MCF 10A (cell line): ENCODE data around the gene LRRC49. TPM values are rescaled to one million over a fixed set of nuclear protein-coding genes. Genes with fewer than 3 reads are reported as not detected.

Experiments used
- BruUV-seq: library from RNA; stranded (reverse); fragments of 400-500 nt; replicated peaks from 2 replicates; lab custom pipeline; 2021; lab: Mats Ljungman, UMichigan
- CTCF ChIA-PET: fragments of 300-600 bp; sonication (Branson Sonifier 250); formaldehyde crosslinking; extraction: SDS; loops from one replicate; lab custom pipeline; 2021; ENCODE audit warnings: antibody characterized with exemption, inconsistent platforms; lab: Yijun Ruan, JAX
- POLR2A ChIA-PET: fragments of 300-600, 350-650 bp; sonication (Branson Sonifier 250); formaldehyde crosslinking; extraction: SDS; loops from one replicate; lab custom pipeline; 2020; ENCODE audit warnings: antibody characterized with exemption, inconsistent platforms; lab: Yijun Ruan, JAX
- DNase-seq: peaks from one replicate; pipeline ENCODE4 v3.0.0-alpha.2; 2018; ENCODE audit not compliant: unreplicated experiment
- H3K27ac Mint-ChIP-seq: one replicate; pipeline ENCODE4 v1.8.0; 2022; ENCODE audit warnings: mild to moderate bottlenecking, low read depth, mixed read lengths; ENCODE audit not compliant: unreplicated experiment
- H3K27me3 Mint-ChIP-seq: one replicate; pipeline ENCODE4 v1.8.0; 2022; ENCODE audit warnings: mixed read lengths; ENCODE audit not compliant: insufficient read depth, unreplicated experiment
- H3K36me3 Mint-ChIP-seq: one replicate; pipeline ENCODE4 v1.8.0; 2022; ENCODE audit warnings: mild to moderate bottlenecking, moderate library complexity, mixed read lengths; ENCODE audit not compliant: insufficient read depth, unreplicated experiment
- H3K4me1 Mint-ChIP-seq: one replicate; pipeline ENCODE4 v1.8.0; 2022; ENCODE audit warnings: mixed read lengths; ENCODE audit not compliant: insufficient read depth, unreplicated experiment
- H3K4me3 Mint-ChIP-seq: one replicate; pipeline ENCODE4 v1.8.0; 2022; ENCODE audit warnings: mild to moderate bottlenecking, moderate library complexity, mixed read lengths; ENCODE audit not compliant: unreplicated experiment
- H3K9me3 Mint-ChIP-seq: one replicate; pipeline ENCODE4 v1.8.0; 2022; ENCODE audit warnings: mixed read lengths; ENCODE audit not compliant: unreplicated experiment
- intact Hi-C: fragments of 100-400 bp; cut with micrococcal nuclease; formaldehyde crosslinking; loops from 2 replicates; pipeline ENCODE4 v1.14.1; 2022
- total RNA-seq: library from RNA; stranded (reverse); gene quantifications from 2 replicates; pipeline ENCODE4 v1.2.3, GENCODE V29; 2022
- TF ChIP-seq, protein P1 (sequence below): fragments of 200-600 bp; IDR thresholded peaks from one replicate; pipeline ENCODE4 v1.8.0; 2022; ENCODE audit warnings: antibody characterized with exemption, mild to moderate bottlenecking; ENCODE audit not compliant: unreplicated experiment

Gene LRRC49
- total RNA-seq, 1 experiment from 2014 or later, result 8.4 TPM

- H3K27me3 Mint-ChIP-seq, result no peaks in the 10 kb centered on the region
- no peak overlapping the region for H3K4me3 Mint-ChIP-seq
- BruUV-seq, result no TSS peak
- no peaks in the 10 kb centered on the region for H3K9me3 Mint-ChIP-seq
- ChIA-PET POLR2A (no interaction called here), CTCF (interaction anchor here (0.9 kb wide), 1 partner anchor 59 kb away, joined by 4 read pairs; no protein-coding TSS in a partner anchor)
- no peak overlapping the region for H3K27ac Mint-ChIP-seq
- H3K36me3 Mint-ChIP-seq, result no peaks in the 10 kb centered on the region
- TF ChIP-seq, protein P1, sequence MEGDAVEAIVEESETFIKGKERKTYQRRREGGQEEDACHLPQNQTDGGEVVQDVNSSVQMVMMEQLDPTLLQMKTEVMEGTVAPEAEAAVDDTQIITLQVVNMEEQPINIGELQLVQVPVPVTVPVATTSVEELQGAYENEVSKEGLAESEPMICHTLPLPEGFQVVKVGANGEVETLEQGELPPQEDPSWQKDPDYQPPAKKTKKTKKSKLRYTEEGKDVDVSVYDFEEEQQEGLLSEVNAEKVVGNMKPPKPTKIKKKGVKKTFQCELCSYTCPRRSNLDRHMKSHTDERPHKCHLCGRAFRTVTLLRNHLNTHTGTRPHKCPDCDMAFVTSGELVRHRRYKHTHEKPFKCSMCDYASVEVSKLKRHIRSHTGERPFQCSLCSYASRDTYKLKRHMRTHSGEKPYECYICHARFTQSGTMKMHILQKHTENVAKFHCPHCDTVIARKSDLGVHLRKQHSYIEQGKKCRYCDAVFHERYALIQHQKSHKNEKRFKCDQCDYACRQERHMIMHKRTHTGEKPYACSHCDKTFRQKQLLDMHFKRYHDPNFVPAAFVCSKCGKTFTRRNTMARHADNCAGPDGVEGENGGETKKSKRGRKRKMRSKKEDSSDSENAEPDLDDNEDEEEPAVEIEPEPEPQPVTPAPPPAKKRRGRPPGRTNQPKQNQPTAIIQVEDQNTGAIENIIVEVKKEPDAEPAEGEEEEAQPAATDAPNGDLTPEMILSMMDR, result no peak
- no peak for DNase-seq
- intact Hi-C loops, result loop anchor here (5.0 to 10.0 kb wide), 2 partner anchors 122 to 199 kb away; no protein-coding TSS in a partner anchor
- H3K4me1 Mint-ChIP-seq, result peaks cover 7% of the 10 kb centered on the region
Observed at GRCh38 chr15:70876683-70877082, 15.9 kb upstream of the LRRC49 start.

DNA sequence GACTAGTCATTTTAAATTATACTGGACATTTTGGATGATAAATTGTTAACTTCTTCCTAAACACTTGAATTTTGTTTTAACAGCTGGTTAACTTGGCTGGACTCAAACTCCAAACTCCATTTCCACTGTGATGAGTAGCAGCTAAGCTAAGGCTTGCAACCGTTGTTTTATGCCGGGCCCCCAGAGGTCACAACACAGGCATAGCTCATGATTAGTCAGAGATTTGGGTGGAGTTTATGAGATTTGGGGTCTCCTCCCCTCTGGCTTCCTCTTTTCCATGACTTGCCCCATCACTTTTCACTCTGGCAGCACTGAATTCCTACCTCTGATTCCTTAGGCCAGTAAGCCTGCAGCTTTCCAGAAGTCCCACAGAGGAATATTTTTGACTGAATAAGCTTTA lies 13.2 kb upstream of the LRRC49 start:
- ChIA-PET POLR2A (interaction anchor here (1.4 kb wide), 1 partner anchor 16 kb away, joined by 5 read pairs; no protein-coding TSS in a partner anchor), CTCF (interaction anchor here (0.9 to 3.1 kb wide), 3 partner anchors 11 to 54 kb away, joined by 3 to 21 read pairs (median 3); no protein-coding TSS in a partner anchor)
- H3K27me3 Mint-ChIP-seq, result no peaks in the 10 kb centered on the region
- H3K4me1 Mint-ChIP-seq, result peaks cover 7% of the 10 kb centered on the region
- intact Hi-C loops, result loop anchor here (5.0 to 10.0 kb wide), 2 partner anchors 125 to 202 kb away; no protein-coding TSS in a partner anchor
- no TSS peak for BruUV-seq
- no peak overlapping the region for H3K4me3 Mint-ChIP-seq
- no peak overlapping the region for H3K27ac Mint-ChIP-seq
- no peaks in the 10 kb centered on the region for H3K9me3 Mint-ChIP-seq
- no peaks in the 10 kb centered on the region for H3K36me3 Mint-ChIP-seq
- DNase-seq, result no peak
- TF ChIP-seq, protein P1, result no peak

GRCh38 chr15:70880781-70881180 lies 11.8 kb upstream of the LRRC49 start:
- DNase-seq, result no peak
- TF ChIP-seq, protein P1, result no peak
- intact Hi-C loops, result no loop called here
- Mint-ChIP-seq H3K27me3 (no peaks in the 10 kb centered on the region), H3K36me3 (no peaks in the 10 kb centered on the region), H3K9me3 (no peaks in the 10 kb centered on the region), H3K4me3 (no peak overlapping the region), H3K27ac (no peak overlapping the region), H3K4me1 (no peaks in the 10 kb centered on the region)
- BruUV-seq, result no TSS peak
- POLR2A ChIA-PET, result no interaction called here
- CTCF ChIA-PET, result interaction anchor here (0.8 kb wide), 1 partner anchor 56 kb away, joined by 10 read pairs; no protein-coding TSS in a partner anchor

- POLR2A ChIA-PET, result interaction anchor here (0.7 to 1.1 kb wide), 2 partner anchors 11 to 13 kb away, joined by 3 read pairs; no protein-coding TSS in a partner anchor
- H3K27ac Mint-ChIP-seq, result no peak overlapping the region
Observed at GRCh38 chr15:70882361-70882760, 10.3 kb upstream of the LRRC49 start.

More at GRCh38 chr15:70882361-70882760, 10.3 kb upstream of the LRRC49 start:
- intact Hi-C loops, result no loop called here
- H3K4me3 Mint-ChIP-seq, result no peak overlapping the region
- H3K36me3 Mint-ChIP-seq, result no peaks in the 10 kb centered on the region
- TF ChIP-seq, protein P1, result no peak
- no peaks in the 10 kb centered on the region for H3K9me3 Mint-ChIP-seq
- H3K4me1 Mint-ChIP-seq, result no peaks in the 10 kb centered on the region
- BruUV-seq, result no TSS peak
- H3K27me3 Mint-ChIP-seq, result no peaks in the 10 kb centered on the region
- DNase-seq, result no peak
- CTCF ChIA-PET, result interaction anchor here (0.8 kb wide), 1 partner anchor 8 kb away, joined by 4 read pairs; no protein-coding TSS in a partner anchor
